ENCODE data around the gene GRIP1. TPM values are rescaled to one million over a fixed set of nuclear protein-coding genes. Genes with fewer than 3 reads are reported as not detected.

Gene GRIP1
- total RNA-seq, 4 donors from 2014 or later, result 0.22 to 3.0 (median 1.6) TPM

DNA sequence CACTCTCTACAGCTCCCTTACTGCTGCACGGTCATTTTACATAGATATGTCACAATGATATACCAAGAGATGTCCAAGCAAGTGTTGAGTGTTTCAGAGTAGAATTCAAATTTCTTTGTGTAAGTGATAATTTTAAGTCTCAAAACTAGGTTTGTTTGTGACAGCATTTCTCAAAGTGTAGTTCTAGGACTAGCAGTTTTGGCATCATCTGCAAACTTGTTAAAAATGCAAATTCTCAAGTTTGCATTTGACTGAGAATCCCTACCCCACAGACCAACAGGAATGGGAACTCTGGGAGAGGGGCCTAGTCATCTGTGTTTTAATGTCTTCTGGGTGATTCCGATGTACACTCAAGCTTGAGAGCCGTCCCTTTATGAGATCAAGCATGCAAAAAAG is 279.0 kb downstream of the GRIP1 start:
- DNase-seq (ENCODE audit: low spot score in 2 of 2), result no peak
- H3K36me3 ChIP-seq, result no peaks in the 10 kb centered on the region
- no peak overlapping the region for H3K4me3 ChIP-seq
- no peaks in the 10 kb centered on the region for H3K9me3 ChIP-seq
- no peak overlapping the region for H3K27ac ChIP-seq
- no peaks in the 10 kb centered on the region for H3K27me3 ChIP-seq
- H3K4me1 ChIP-seq, result peaks cover 0 to 8% (median 0%) of the 10 kb centered on the region in 4 donors
- 83 to 85% methylated on average over 3 of the region's 3 CpGs for WGBS, 2 donors
- TF ChIP-seq POLR2A (IDR thresholded peaks at IDR 0.05), result no peak
- TF ChIP-seq, protein P1, sequence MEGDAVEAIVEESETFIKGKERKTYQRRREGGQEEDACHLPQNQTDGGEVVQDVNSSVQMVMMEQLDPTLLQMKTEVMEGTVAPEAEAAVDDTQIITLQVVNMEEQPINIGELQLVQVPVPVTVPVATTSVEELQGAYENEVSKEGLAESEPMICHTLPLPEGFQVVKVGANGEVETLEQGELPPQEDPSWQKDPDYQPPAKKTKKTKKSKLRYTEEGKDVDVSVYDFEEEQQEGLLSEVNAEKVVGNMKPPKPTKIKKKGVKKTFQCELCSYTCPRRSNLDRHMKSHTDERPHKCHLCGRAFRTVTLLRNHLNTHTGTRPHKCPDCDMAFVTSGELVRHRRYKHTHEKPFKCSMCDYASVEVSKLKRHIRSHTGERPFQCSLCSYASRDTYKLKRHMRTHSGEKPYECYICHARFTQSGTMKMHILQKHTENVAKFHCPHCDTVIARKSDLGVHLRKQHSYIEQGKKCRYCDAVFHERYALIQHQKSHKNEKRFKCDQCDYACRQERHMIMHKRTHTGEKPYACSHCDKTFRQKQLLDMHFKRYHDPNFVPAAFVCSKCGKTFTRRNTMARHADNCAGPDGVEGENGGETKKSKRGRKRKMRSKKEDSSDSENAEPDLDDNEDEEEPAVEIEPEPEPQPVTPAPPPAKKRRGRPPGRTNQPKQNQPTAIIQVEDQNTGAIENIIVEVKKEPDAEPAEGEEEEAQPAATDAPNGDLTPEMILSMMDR (IDR thresholded peaks at IDR 0.05), result no peak
- TF ChIP-seq EP300 (IDR thresholded peaks at IDR 0.05), result no peak

DNA sequence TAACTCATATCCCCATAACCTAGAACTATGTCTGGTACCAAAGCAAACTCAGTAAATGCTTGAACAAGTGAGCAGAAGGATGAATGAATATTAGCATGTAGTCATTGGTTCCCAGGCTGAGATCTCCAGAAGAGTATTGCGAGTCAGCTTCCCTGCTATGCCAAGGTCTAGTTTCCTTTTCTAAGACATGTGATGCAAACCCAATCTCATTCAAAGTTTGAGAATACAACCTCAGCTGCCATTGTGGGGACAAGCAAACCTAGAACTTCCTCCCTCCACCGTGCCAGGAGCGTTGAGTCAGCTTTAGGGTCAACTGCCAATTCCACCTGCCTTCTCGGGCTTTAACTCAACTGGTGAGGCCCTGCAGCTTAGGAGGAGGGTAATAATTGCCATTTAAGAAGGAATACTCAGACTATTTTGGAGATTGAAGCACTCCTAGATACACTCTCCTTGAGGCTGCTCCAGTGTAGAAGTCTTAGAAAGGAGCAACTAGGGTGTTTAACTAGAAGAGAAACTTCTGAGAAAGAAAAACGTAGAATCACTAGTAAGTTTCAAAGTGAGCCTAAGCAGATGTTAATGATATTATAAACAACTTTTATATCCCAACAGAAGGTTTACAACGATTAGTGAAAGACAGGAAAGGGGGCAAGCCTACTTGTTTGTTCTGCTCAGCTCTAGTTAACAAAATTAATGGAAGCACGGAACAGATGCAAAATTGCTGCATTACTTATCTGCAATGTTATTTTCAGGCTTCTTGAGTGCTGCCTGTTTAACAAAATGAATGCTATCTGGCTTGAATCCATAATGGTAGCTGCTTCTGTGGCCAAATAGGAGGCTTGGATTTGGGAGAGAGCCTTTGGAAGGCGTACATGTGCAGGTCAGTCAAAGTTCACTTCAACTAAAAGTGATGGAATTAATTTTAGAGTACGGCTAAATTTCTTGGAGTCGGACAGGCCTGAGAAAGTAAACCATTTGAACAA is 279.7 kb downstream of the GRIP1 start:
- DNase-seq (ENCODE audit: low spot score in 2 of 2), result no peak
- Histone ChIP-seq H3K4me3 (no peak overlapping the region), H3K36me3 (no peaks in the 10 kb centered on the region), H3K4me1 (peaks cover 0 to 8% (median 0%) of the 10 kb centered on the region in 4 donors), H3K27ac (no peak overlapping the region), H3K9me3 (no peaks in the 10 kb centered on the region), H3K27me3 (no peaks in the 10 kb centered on the region)
- WGBS, 2 donors, result 60 to 69% methylated on average over 10 of the region's 10 CpGs
- TF ChIP-seq POLR2A (IDR thresholded peaks at IDR 0.05), result no peak
- TF ChIP-seq, protein P1 (IDR thresholded peaks at IDR 0.05), result no peak
- TF ChIP-seq EP300 (IDR thresholded peaks at IDR 0.05), result no peak

DNA sequence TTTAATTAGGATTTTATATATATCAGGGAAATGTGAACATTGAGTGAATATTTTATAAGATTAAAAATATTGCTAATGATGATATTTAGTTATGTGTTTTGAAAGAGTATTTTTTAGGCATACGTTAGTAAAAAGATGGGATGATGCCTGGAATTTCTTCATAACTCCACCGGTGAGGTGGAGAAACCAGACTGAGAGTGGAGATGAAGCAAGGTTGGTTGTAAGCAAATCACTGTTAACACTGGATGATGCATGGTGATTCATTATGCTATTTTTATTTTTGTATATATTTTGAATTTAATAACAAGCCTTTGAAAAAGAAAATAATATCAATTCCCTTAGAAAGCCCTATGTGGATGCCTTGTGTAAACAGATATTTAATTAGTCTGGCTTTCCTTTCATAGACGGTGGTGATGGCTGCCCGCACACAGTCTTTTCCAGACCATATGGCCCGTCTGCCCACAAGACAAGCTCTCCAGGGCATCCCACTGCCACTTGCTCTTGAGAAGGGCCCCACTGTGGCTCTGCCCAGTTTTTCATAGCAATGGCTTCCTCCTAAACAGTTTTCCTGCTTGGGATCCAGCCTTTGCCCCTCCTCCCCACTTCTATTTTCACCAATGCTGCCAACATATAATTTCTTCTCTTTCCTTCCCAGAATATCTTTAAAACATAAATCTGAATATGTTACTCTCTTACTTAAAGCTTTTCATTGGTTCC is 281.1 kb downstream of the GRIP1 start:
- Histone ChIP-seq H3K27ac (no peak overlapping the region), H3K27me3 (no peaks in the 10 kb centered on the region), H3K4me1 (peaks cover 0 to 8% (median 0%) of the 10 kb centered on the region in 4 donors), H3K36me3 (no peaks in the 10 kb centered on the region), H3K9me3 (no peaks in the 10 kb centered on the region), H3K4me3 (no peak overlapping the region)
- TF ChIP-seq POLR2A (IDR thresholded peaks at IDR 0.05), result no peak
- TF ChIP-seq EP300 (IDR thresholded peaks at IDR 0.05), result no peak
- TF ChIP-seq, protein P1 (IDR thresholded peaks at IDR 0.05), result no peak
- 88 to 90% methylated on average over 5 of the region's 5 CpGs for WGBS, 2 donors
- no peak for DNase-seq (ENCODE audit: low spot score in 2 of 2)

DNA sequence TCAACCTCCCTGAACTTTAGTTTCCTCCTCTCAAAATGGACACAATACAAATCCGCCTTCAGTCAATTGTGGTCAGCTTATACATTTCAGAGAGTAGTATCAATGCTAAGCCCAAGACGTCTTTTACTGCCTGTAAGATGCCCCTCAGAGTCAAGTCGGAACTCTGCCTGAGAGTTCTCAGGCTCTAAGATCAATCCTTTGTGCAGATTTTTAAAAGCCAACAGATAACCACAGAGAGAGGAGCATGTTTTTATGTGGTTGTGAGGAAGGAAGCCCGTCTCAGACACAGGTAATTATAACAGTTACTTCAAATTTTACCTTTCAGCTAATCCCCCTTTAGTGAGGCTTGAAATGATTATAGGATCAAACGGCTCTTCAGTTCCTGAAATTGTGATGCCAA is 285.0 kb downstream of the GRIP1 start:
- Histone ChIP-seq H3K4me1 (peaks cover 0 to under 1% (median 0%) of the 10 kb centered on the region in 4 donors), H3K36me3 (no peaks in the 10 kb centered on the region), H3K27ac (no peak overlapping the region), H3K9me3 (no peaks in the 10 kb centered on the region), H3K4me3 (no peak overlapping the region), H3K27me3 (no peaks in the 10 kb centered on the region)
- DNase-seq (ENCODE audit: low spot score in 2 of 2), result no peak
- TF ChIP-seq EP300 (IDR thresholded peaks at IDR 0.05) (no peak), POLR2A (IDR thresholded peaks at IDR 0.05) (no peak)
- TF ChIP-seq, protein P1 (IDR thresholded peaks at IDR 0.05), result no peak
- 41 to 43% methylated on average over 5 of the region's 5 CpGs for WGBS, 2 donors

Measured in tibial nerve (tissue), 4 donors.